AG04449 (cell line): ENCODE measurements around the gene ERC2.
"Not testable (repeated sequence)": the region's sequence is repeated elsewhere in the genome, so short reads cannot be mapped to it uniquely, and the experiment has no call there.

Source experiments
- CTCF ChIA-PET: fragments of 350-600 bp; formaldehyde crosslinking; extraction: SDS; loops from one replicate; lab custom pipeline; 2021; ENCODE audit warnings: antibody characterized with exemption; lab: Yijun Ruan, JAX
- POLR2A ChIA-PET: fragments of 400-600, 350-600 bp; formaldehyde crosslinking; extraction: SDS; loops from one replicate; lab custom pipeline; 2020; ENCODE audit warnings: antibody characterized with exemption, inconsistent platforms; lab: Yijun Ruan, JAX
- DNase-seq: peaks from one replicate; pipeline ENCODE4 v3.0.0-alpha.2; 2010; ENCODE audit warnings: low read depth, low spot score
- H3K4me3 ChIP-seq: 2 replicates; pipeline ENCODE4 v1.5.1; 2011; ENCODE audit warnings: low read depth, mild to moderate bottlenecking, control low read depth, low read length
- CTCF ChIP-seq: IDR thresholded peaks from one replicate; pipeline ENCODE4 v1.5.1; 2011; ENCODE audit warnings: mild to moderate bottlenecking, moderate library complexity, low read length, control low read depth, inconsistent platforms; ENCODE audit not compliant: insufficient read depth; ENCODE audit errors: missing control alignments

The ERC2 gene

GRCh38 chr3:55512571-55513343 lies 955.5 kb downstream of the ERC2 start:
- no peak for TF ChIP-seq CTCF
- no peak overlapping the region for H3K4me3 ChIP-seq
- ChIA-PET CTCF (interaction anchor here (1.2 to 1.7 kb wide), 4 partner anchors 8 to 209 kb away, joined by 3 to 6 read pairs (median 4); no protein-coding TSS in a partner anchor), POLR2A (interaction anchor here (0.6 to 1.4 kb wide), 4 partner anchors 11 to 25 kb away, joined by 3 to 4 read pairs (median 4); partner anchors contain the start of gene WNT5A)
- no peak for DNase-seq

GRCh38 chr3:55511895-55512570 lies 956.2 kb downstream of the ERC2 start:
- CTCF ChIA-PET = interaction anchor here (1.2 to 1.5 kb wide), 3 partner anchors 13 to 210 kb away, joined by 3 to 6 read pairs (median 3); no protein-coding TSS in a partner anchor
- H3K4me3 ChIP-seq = no peak overlapping the region
- POLR2A ChIA-PET = interaction anchor here (0.6 to 1.4 kb wide), 4 partner anchors 10 to 25 kb away, joined by 3 to 4 read pairs (median 4); partner anchors contain the start of gene WNT5A
- no peak for TF ChIP-seq CTCF
- DNase-seq = no peak

- TF ChIP-seq CTCF = no peak
- no peak for DNase-seq
- no peak overlapping the region for H3K4me3 ChIP-seq
- POLR2A ChIA-PET = no interaction called here
- CTCF ChIA-PET = no interaction called here
Observed at GRCh38 chr3:55508335-55508734, 959.9 kb downstream of the ERC2 start.

GRCh38 chr3:55507808-55508207 lies 960.5 kb downstream of the ERC2 start:
- ChIA-PET CTCF (interaction anchor here (0.9 kb wide), 1 partner anchor 239 kb away, joined by 3 read pairs; no protein-coding TSS in a partner anchor), POLR2A (no interaction called here)
- H3K4me3 ChIP-seq = no peak overlapping the region
- TF ChIP-seq CTCF = no peak
- no peak for DNase-seq

- no peak overlapping the region for H3K4me3 ChIP-seq
- ChIA-PET CTCF (interaction anchor here (1.8 kb wide), 1 partner anchor 10 kb away, joined by 5 read pairs; no protein-coding TSS in a partner anchor), POLR2A (no interaction called here)
- DNase-seq = no peak
- no peak for TF ChIP-seq CTCF
Observed at GRCh38 chr3:55505776-55506175, 962.5 kb downstream of the ERC2 start.

GRCh38 chr3:55505102-55505501 lies 963.2 kb downstream of the ERC2 start:
- peak; percentile 32 for TF ChIP-seq CTCF
- POLR2A ChIA-PET, DNase-seq, H3K4me3 ChIP-seq: not testable (repeated sequence)
- CTCF ChIA-PET = interaction anchor here (0.8 to 1.6 kb wide), 8 partner anchors 8 to 116 kb away, joined by 3 to 6 read pairs (median 4); partner anchors contain the start of gene WNT5A
